AG04449 (cell line): ENCODE results near the gene MGRN1.

Experiments used
- CTCF ChIA-PET: fragments of 350-600 bp; formaldehyde crosslinking; extraction: SDS; loops from one replicate; lab custom pipeline; 2021; ENCODE audit warnings: antibody characterized with exemption; lab: Yijun Ruan, JAX
- POLR2A ChIA-PET: fragments of 400-600, 350-600 bp; formaldehyde crosslinking; extraction: SDS; loops from one replicate; lab custom pipeline; 2020; ENCODE audit warnings: antibody characterized with exemption, inconsistent platforms; lab: Yijun Ruan, JAX
- DNase-seq: peaks from one replicate; pipeline ENCODE4 v3.0.0-alpha.2; 2010; ENCODE audit warnings: low read depth, low spot score
- H3K4me3 ChIP-seq: 2 replicates; pipeline ENCODE4 v1.5.1; 2011; ENCODE audit warnings: low read depth, mild to moderate bottlenecking, control low read depth, low read length
- TF ChIP-seq, protein P1 (sequence below): IDR thresholded peaks from one replicate; pipeline ENCODE4 v1.5.1; 2011; ENCODE audit warnings: mild to moderate bottlenecking, moderate library complexity, low read length, control low read depth, inconsistent platforms; ENCODE audit not compliant: insufficient read depth; ENCODE audit errors: missing control alignments

The MGRN1 gene

DNA sequence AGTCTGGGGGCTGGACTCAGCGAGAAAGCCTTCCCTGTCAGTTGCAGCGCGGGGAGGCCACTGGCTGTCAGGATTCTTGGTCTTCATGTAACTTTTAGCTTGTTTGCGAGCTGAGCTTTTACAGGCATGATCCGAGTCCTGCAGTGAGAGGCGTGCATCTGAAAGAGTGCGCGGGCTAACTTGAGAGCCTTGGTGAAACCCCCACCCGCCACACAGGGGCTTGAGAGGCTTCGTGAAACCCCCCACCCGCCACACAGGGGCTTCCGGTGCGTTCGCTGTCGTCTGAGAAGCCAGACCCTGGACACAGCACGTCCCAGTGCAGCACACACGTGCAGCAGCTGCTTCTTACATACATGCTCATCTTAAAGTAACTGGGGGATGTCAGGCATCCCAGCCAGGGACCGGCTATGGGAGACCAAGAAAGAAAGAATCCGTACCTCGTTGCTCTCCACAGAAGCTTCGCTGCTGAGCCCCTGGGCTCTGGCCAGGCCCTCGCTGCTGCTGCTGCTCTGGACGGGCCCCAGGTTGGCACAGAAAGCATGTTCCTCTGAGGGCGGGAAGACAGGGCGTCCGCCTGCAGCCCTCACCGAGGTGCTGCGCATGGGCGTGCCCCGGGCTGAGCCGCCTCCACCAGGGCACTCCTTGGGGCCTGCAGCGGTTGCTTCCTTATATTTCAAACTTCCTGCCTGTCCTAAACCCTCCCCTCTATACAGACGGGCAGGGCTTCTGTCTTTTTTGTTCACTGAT, 76.5 kb downstream of the MGRN1 start:
- CTCF ChIA-PET = interaction anchor here (1.4 kb wide), 1 partner anchor 9 kb away, joined by 4 read pairs; no protein-coding TSS in a partner anchor
- POLR2A ChIA-PET = no interaction called here
- no peak for DNase-seq
- no peak overlapping the region for H3K4me3 ChIP-seq
- TF ChIP-seq, protein P1, sequence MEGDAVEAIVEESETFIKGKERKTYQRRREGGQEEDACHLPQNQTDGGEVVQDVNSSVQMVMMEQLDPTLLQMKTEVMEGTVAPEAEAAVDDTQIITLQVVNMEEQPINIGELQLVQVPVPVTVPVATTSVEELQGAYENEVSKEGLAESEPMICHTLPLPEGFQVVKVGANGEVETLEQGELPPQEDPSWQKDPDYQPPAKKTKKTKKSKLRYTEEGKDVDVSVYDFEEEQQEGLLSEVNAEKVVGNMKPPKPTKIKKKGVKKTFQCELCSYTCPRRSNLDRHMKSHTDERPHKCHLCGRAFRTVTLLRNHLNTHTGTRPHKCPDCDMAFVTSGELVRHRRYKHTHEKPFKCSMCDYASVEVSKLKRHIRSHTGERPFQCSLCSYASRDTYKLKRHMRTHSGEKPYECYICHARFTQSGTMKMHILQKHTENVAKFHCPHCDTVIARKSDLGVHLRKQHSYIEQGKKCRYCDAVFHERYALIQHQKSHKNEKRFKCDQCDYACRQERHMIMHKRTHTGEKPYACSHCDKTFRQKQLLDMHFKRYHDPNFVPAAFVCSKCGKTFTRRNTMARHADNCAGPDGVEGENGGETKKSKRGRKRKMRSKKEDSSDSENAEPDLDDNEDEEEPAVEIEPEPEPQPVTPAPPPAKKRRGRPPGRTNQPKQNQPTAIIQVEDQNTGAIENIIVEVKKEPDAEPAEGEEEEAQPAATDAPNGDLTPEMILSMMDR = no peak

DNA sequence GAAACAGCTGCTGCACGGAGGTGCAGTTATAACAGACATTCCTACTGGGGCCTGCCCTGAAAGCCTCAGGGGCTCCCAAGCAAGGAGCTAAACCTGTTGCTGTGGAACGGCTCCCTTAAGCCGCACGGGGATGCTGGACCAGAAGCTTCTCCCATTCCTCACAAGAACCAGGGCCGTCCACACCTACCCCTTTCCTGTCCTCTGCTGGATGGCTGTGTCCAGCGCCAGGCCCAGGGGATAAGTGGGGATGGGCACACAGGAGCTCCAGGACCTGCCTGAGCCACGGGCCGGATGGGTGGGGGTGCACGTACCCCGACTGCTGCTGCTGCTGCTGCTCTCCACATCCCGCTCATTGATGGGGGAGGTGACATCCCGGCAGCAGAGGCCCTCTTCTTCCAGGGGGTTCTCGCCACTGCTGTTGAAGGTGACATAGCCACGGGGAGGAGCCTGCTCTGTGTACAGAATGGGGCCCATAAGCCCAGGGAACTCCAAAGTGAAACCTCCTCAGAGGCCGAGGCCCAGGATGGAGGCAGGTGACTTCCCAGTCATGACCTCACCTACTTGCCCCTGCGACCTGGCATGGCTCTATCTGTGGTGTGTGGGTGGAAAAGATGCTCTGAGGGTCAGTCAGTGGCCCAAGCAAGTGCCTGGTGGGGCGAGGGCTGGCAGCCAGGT, 77.3 kb downstream of the MGRN1 start:
- POLR2A ChIA-PET = no interaction called here
- DNase-seq = no peak

DNA sequence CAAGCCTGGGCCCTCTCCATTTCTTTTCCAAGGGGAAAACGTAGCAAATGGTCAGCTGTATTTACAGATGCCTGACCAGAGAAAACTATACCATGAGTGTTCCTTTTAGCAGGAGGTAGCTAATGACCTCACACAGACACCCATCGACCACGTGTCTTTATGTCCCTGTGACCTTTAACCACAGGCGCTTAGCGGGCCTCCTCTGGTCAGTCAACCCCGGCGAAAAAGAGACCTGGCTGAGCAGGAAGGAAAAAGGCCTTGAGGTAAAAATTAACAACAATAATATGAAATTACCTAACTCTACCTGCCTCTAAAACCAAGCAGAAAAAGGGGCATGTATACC, 77.8 kb downstream of the MGRN1 start:
- ChIA-PET CTCF (no interaction called here), POLR2A (no interaction called here)
- H3K4me3 ChIP-seq = no peak overlapping the region
- TF ChIP-seq, protein P1 = no peak
- no peak for DNase-seq

More for the DNA sequence above, 77.3 kb downstream of the MGRN1 start:
- no peak overlapping the region for H3K4me3 ChIP-seq
- CTCF ChIA-PET = no interaction called here
- TF ChIP-seq, protein P1 = no peak

DNA sequence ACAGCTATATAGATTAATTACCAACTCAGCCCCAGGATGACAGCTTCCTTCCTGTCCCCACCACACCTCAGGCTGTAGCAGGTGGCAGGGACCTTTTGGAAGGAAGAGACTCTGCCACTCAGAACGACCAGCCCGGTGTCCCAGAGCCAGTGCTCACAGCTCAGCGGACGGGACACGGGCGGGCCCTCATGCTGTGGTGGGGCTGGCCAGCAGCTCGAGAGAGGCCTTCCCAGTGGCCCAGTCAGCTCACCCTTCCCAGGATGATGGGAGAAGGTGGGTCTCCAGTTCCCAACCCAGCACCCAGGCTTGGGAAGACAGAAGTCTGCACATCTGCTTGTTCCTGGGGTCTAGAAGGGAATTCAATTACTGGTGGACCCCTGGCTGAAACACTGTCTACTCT, 79.3 kb downstream of the MGRN1 start:
- no peak for DNase-seq
- CTCF ChIA-PET = interaction anchor here (1.2 kb wide), 1 partner anchor 9 kb away, joined by 4 read pairs; no protein-coding TSS in a partner anchor
- no peak overlapping the region for H3K4me3 ChIP-seq
- TF ChIP-seq, protein P1 = no peak
- POLR2A ChIA-PET = interaction anchor here (0.8 kb wide), 1 partner anchor 13 kb away, joined by 3 read pairs; no protein-coding TSS in a partner anchor

DNA sequence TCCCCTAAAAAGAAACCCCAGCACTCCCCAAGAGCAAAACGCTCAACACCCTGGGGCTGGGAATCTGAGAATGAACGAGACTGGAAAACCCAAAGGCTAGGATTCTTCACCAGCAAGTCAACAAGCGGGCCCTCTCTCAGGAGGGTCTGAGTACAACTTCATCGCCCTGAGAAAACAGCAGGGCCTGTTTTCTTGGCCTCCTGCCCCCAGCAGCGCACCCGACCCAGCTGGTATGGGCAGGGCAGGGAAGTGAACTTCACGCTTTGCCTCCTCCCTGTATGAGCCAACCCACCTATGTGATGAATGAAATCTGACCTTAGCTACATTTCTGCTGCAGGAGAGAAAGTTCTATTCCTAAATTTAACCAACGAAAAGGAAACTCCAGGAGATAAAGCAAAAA, 79.9 kb downstream of the MGRN1 start:
- TF ChIP-seq, protein P1 = no peak
- no peak for DNase-seq
- POLR2A ChIA-PET = interaction anchor here (0.8 kb wide), 1 partner anchor 14 kb away, joined by 3 read pairs; no protein-coding TSS in a partner anchor
- no peak overlapping the region for H3K4me3 ChIP-seq
- CTCF ChIA-PET = interaction anchor here (1.2 to 1.4 kb wide), 2 partner anchors 10 to 251 kb away, joined by 4 read pairs; no protein-coding TSS in a partner anchor

DNA sequence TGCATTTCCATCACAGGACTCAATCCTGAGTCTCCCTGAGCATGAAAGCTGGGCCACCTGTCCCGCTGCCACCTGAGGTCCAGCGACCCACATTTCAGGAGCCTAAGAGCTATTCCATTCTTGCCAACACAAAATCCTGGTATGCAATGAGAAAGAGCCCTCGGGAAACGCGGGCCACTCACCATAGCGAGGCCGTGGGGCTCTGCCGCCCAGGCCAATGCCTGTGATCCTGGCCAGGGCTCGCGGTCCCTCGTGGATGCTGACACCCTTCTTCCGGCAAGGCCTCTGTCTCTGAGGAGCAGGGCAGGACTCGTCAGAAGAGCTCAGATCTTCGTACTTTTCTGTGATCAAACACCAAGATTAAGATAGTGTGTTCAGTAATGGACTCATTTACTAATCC, 80.3 kb downstream of the MGRN1 start:
- CTCF ChIA-PET = interaction anchor here (1.3 to 1.4 kb wide), 2 partner anchors 12 to 251 kb away, joined by 3 to 4 read pairs; no protein-coding TSS in a partner anchor
- POLR2A ChIA-PET = no interaction called here
- TF ChIP-seq, protein P1 = no peak
- no peak for DNase-seq
- H3K4me3 ChIP-seq = no peak overlapping the region
